IgD-negative memory B cell (primary cell): ENCODE measurements around the gene RTRAF. TPM values are rescaled to one million over a fixed set of nuclear protein-coding genes. Genes with fewer than 3 reads are reported as not detected.
A peak's percentile ranks its signal among the peaks of the same experiment; 100 is the strongest.

Experiments
- H3K27ac Mint-ChIP-seq, 3 donors: one replicate each; pipeline ENCODE4 v1.8.0; 2020 to 2022; ENCODE audit warnings: mild to moderate bottlenecking in 3 of 3, mixed read lengths in 3 of 3, moderate library complexity in 1 of 3
- H3K27me3 Mint-ChIP-seq: one replicate; pipeline ENCODE4 v1.8.0; 2021; ENCODE audit warnings: mixed read lengths
- H3K36me3 Mint-ChIP-seq: one replicate; pipeline ENCODE4 v1.8.0; 2020; ENCODE audit warnings: mild to moderate bottlenecking, mixed read lengths
- H3K4me1 Mint-ChIP-seq, 3 donors: one replicate each; pipeline ENCODE4 v1.8.0; 2020 to 2022; ENCODE audit warnings: mixed read lengths in 3 of 3, mild to moderate bottlenecking in 1 of 3
- H3K4me3 Mint-ChIP-seq, 4 donors: one replicate each; pipeline ENCODE4 v1.8.0; 2020 to 2022; ENCODE audit warnings: mild to moderate bottlenecking in 4 of 4, mixed read lengths in 4 of 4, moderate library complexity in 3 of 4
- H3K9me3 Mint-ChIP-seq, 3 donors: one replicate each; pipeline ENCODE4 v1.8.0; 2020 to 2021; ENCODE audit warnings: mixed read lengths in 3 of 3, mild to moderate bottlenecking in 1 of 3
- polyA plus RNA-seq: library from polyadenylated mRNA; unstranded; fragments of 300-500 nt; fragmentation: Illumina TruSeq; gene quantifications from one replicate; pipeline ENCODE4 v1.2.3, GENCODE V29; 2021

Gene RTRAF
- polyA plus RNA-seq, 1 donor from 2014 or later, result 191 TPM

DNA sequence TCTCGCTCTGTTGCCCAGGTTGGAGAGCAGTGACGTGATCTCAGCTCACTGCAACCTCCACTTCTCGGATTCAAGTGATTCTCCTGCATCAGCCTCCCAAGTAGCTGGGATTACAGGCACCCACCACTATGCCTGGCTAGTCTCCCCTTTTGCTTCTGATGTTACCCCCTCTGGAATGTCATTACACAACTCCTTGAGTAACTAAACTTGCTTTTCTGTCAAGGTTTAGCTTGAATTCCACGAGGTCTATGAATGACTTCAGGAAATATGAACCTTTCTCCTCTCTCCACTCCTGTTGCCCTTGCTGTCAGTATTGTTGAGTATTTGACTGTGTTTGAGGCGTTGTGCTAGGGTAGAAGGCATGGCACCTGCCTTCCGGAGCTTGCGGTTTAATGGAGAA is 16.8 kb upstream of the RTRAF start:
- Mint-ChIP-seq H3K4me3 (no peak overlapping the region), H3K36me3 (peaks cover 3% of the 10 kb centered on the region), H3K9me3 (no peaks in the 10 kb centered on the region), H3K27me3 (no peaks in the 10 kb centered on the region), H3K4me1 (peaks cover 0 to 2% (median 0%) of the 10 kb centered on the region in 3 donors), H3K27ac (no peak overlapping the region)

DNA sequence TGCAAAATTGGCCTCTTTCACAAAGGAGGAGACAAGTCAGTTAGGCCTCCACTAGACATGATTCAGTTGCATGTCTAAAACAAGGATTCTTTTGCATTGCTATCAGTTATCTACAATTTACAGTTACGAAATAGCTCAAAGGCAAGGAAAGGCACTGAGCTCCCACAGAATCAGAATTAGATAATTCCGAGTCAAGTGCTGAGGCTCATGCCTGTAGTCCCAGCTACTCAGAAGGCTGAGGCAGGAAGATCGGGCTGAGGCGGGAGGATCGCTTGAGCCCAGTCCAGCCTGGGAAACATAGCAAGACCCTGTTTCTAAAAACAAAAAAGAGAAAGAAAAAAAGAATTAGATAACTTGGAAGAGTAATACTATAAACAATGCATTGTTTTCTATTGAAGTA is 12.3 kb upstream of the RTRAF start:
- no peaks in the 10 kb centered on the region for H3K27me3 Mint-ChIP-seq
- H3K27ac Mint-ChIP-seq, result no peak overlapping the region
- H3K4me3 Mint-ChIP-seq, result no peak overlapping the region
- H3K4me1 Mint-ChIP-seq, result peaks cover 0 to 4% (median 2%) of the 10 kb centered on the region in 3 donors
- H3K36me3 Mint-ChIP-seq, result no peaks in the 10 kb centered on the region
- no peaks in the 10 kb centered on the region for H3K9me3 Mint-ChIP-seq

DNA sequence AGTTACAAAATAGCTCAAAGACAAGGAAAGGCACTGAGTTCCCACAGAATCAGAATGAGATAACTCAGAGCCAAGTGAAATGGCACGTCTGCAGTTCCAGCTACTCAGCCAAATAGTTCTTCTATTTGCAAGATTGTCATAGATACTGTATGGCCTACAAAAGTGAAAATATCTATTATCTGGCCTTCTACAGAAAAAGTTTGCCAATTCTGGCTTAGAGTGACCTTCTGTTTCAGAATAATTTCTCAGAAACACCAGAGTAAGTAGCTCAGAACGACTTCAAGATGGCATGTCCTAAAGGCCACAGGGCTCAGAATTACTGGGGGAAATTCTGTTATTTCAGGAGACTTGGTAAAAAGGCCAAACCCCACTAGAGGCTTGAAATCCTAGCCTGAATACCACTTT is 10.7 kb upstream of the RTRAF start:
- Mint-ChIP-seq H3K27ac (no peak overlapping the region), H3K4me1 (peaks cover 0 to 4% (median 2%) of the 10 kb centered on the region in 3 donors), H3K9me3 (no peaks in the 10 kb centered on the region)

GRCh38 chr14:51979088-51979709 is 10.1 kb upstream of the RTRAF start:
- H3K27ac Mint-ChIP-seq, result no peak overlapping the region
- no peak overlapping the region for H3K4me3 Mint-ChIP-seq
- H3K27me3 Mint-ChIP-seq, result no peaks in the 10 kb centered on the region
- H3K9me3 Mint-ChIP-seq, result no peaks in the 10 kb centered on the region
- peaks cover 0 to 4% (median 2%) of the 10 kb centered on the region in 3 donors for H3K4me1 Mint-ChIP-seq
- no peaks in the 10 kb centered on the region for H3K36me3 Mint-ChIP-seq

More for the DNA sequence above, 10.7 kb upstream of the RTRAF start:
- H3K36me3 Mint-ChIP-seq, result no peaks in the 10 kb centered on the region
- H3K27me3 Mint-ChIP-seq, result no peaks in the 10 kb centered on the region
- no peak overlapping the region for H3K4me3 Mint-ChIP-seq

DNA sequence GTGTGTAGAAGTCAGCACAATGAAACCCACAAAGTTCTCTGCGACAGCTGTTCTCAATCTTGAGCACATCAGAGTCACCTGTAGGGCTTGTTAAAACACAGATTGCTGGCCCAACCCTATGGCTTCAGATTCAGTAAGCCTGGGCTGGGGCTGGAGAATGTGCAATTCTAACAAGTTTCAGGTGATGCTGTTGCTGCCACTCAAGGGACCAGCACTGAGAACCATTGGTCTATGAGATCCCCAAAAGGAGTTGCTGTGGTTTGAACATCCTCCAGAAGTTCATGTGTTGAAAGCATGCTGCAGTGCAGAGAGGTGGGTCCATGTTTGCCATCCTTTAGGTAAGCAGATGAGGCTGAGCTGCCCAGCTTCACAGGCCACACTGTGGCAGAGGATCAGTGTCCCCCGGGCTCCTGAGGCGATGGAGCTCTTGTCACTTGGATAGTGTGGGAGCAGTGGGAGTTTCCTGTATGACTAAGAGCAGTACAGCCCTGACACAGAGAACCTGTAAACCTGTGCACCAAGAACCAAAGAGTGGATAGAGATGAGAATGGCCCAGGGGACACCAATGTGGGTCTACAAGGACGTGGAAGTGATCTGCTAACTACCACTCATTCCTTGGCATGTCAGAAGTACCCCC is 8.0 kb upstream of the RTRAF start:
- H3K4me3 Mint-ChIP-seq, result no peak overlapping the region
- no peaks in the 10 kb centered on the region for H3K36me3 Mint-ChIP-seq
- no peaks in the 10 kb centered on the region for H3K27me3 Mint-ChIP-seq
- no peaks in the 10 kb centered on the region for H3K9me3 Mint-ChIP-seq
- peaks cover 0 to 4% (median 2%) of the 10 kb centered on the region in 3 donors for H3K4me1 Mint-ChIP-seq
- no peak overlapping the region for H3K27ac Mint-ChIP-seq

DNA sequence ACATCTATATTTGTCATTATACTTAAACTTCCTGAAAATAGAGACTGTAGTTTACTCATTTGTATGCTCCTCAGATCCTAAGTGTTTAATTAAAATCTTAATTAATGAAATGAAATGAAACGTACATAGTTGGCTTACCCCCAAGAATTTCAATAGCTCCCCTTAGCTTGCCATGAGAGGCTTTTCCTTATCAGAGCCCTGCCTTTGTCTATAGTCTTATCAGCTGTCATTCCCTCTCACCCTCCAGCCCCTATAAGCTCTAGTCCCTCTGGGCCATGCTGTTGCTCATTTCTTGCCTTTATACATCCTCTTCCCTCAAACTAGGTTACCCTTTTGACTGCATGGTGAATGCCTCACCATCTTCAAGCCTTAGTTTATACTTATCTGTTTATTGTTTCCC is 1.1 kb upstream of the RTRAF start:
- no peaks in the 10 kb centered on the region for H3K27me3 Mint-ChIP-seq
- H3K4me1 Mint-ChIP-seq, result peaks cover 9 to 17% (median 10%) of the 10 kb centered on the region in 3 donors
- H3K4me3 Mint-ChIP-seq, result peak overlapping the region in 3 of 4 donors; percentile 87 to 97 (median 96)
- no peaks in the 10 kb centered on the region for H3K36me3 Mint-ChIP-seq
- peak overlapping the region in 2 of 3 donors; percentile 37 to 95 for H3K27ac Mint-ChIP-seq
- no peaks in the 10 kb centered on the region for H3K9me3 Mint-ChIP-seq

DNA sequence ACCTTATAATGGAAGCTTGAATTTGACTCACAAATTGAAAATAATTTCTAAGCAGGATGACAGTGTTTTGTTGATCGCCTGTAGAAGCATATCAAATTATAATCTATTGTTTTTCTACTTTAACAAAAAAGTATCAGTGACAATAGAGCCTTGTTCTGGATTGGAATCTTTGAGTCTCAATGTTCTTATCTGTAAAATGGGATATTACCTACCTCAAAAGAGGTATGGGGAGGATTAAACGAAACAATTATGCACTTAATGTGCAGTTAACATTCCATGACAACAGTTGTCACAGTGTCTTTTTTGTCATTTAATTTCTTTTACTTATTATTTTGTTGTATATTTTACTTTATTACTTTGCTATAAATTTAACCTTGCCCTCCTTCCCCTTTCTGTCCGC is 1.1 kb downstream of the RTRAF start:
- peak overlapping the region; percentile 37 to 98 (median 95) for H3K27ac Mint-ChIP-seq
- peaks cover 1% of the 10 kb centered on the region for H3K36me3 Mint-ChIP-seq
- peaks cover 17 to 26% (median 24%) of the 10 kb centered on the region in 3 donors for H3K4me1 Mint-ChIP-seq
- peak overlapping the region; percentile 87 to 97 (median 96) for H3K4me3 Mint-ChIP-seq
- no peaks in the 10 kb centered on the region for H3K9me3 Mint-ChIP-seq
- H3K27me3 Mint-ChIP-seq, result no peaks in the 10 kb centered on the region

GRCh38 chr14:51993285-51993920 is 4.1 kb downstream of the RTRAF start:
- Mint-ChIP-seq H3K27ac (peak overlapping the region in 2 of 3 donors; percentile 4 to 71), H3K36me3 (peaks cover 3% of the 10 kb centered on the region), H3K9me3 (no peaks in the 10 kb centered on the region), H3K27me3 (no peaks in the 10 kb centered on the region), H3K4me3 (peak overlapping the region in 3 of 4 donors; percentile 7 to 55 (median 46)), H3K4me1 (peaks cover 20 to 25% (median 24%) of the 10 kb centered on the region in 3 donors)

- Mint-ChIP-seq H3K27ac (no peak overlapping the region), H3K4me1 (peaks cover 12 to 15% (median 12%) of the 10 kb centered on the region in 3 donors), H3K4me3 (no peak overlapping the region), H3K27me3 (no peaks in the 10 kb centered on the region), H3K36me3 (peaks cover 5% of the 10 kb centered on the region), H3K9me3 (no peaks in the 10 kb centered on the region)
Observed at GRCh38 chr14:51996148-51996746, 6.9 kb downstream of the RTRAF start.

DNA sequence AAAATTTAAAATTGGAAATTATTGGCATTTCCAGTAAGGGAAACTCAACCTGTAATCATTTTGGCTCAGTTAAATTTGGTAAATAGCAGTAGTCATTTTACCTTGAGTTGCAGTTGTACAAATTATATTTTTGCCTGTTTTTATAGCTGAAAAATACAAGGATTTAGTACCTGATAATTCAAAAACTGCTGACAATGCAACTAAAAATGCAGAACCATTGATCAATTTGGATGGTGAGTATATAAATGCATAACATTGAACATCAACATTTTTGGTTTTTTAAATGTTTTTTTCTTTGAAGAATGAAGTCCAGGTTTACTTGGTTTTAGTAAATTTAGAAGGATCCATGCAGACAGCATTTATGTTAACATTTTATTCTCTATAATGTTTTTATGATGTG is 9.0 kb downstream of the RTRAF start:
- Mint-ChIP-seq H3K9me3 (no peaks in the 10 kb centered on the region), H3K4me1 (peaks cover 8 to 12% (median 10%) of the 10 kb centered on the region in 3 donors), H3K36me3 (peaks cover 9% of the 10 kb centered on the region), H3K27ac (no peak overlapping the region), H3K27me3 (no peaks in the 10 kb centered on the region), H3K4me3 (no peak overlapping the region)

DNA sequence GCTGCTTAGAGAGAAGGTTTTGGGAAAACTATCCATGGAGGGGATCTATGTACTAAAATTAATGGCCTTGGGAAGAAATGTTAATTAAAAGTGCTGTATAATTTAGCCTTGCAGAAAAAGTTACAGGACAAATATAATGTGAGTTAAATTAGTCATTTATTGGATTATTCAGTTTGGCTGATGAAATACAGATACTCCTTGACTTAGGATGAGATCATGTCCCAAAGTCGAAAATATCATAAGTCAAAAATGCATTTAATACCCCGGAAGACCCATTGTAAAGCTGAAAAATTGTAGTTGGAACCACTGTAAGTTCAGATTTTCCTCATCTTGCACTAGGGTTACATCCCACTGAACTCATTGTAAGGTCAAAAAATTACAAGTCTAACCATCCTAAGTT is 9.7 kb downstream of the RTRAF start:
- H3K4me3 Mint-ChIP-seq, result no peak overlapping the region
- H3K27ac Mint-ChIP-seq, result no peak overlapping the region
- H3K36me3 Mint-ChIP-seq, result peaks cover 8% of the 10 kb centered on the region
- no peaks in the 10 kb centered on the region for H3K9me3 Mint-ChIP-seq
- H3K4me1 Mint-ChIP-seq, result peaks cover 4 to 6% (median 6%) of the 10 kb centered on the region in 3 donors
- no peaks in the 10 kb centered on the region for H3K27me3 Mint-ChIP-seq

GRCh38 chr14:52000019-52000582 is 10.8 kb downstream of the RTRAF start:
- H3K4me1 Mint-ChIP-seq, result peaks cover 0 to 6% (median 2%) of the 10 kb centered on the region in 3 donors
- no peaks in the 10 kb centered on the region for H3K27me3 Mint-ChIP-seq
- H3K9me3 Mint-ChIP-seq, result no peaks in the 10 kb centered on the region
- no peak overlapping the region for H3K4me3 Mint-ChIP-seq
- peaks cover 8% of the 10 kb centered on the region for H3K36me3 Mint-ChIP-seq
- no peak overlapping the region for H3K27ac Mint-ChIP-seq

- Mint-ChIP-seq H3K27me3 (no peaks in the 10 kb centered on the region), H3K9me3 (no peaks in the 10 kb centered on the region), H3K27ac (no peak overlapping the region), H3K4me1 (peaks cover 0 to 5% (median 0%) of the 10 kb centered on the region in 3 donors), H3K36me3 (peaks cover 8% of the 10 kb centered on the region), H3K4me3 (no peak overlapping the region)
Observed at GRCh38 chr14:52000696-52001095, 11.3 kb downstream of the RTRAF start.

GRCh38 chr14:52002542-52002941 is 13.2 kb downstream of the RTRAF start:
- no peaks in the 10 kb centered on the region for H3K9me3 Mint-ChIP-seq
- no peaks in the 10 kb centered on the region for H3K27me3 Mint-ChIP-seq
- H3K27ac Mint-ChIP-seq, result no peak overlapping the region
- peak overlapping the region in 1 of 4 donors; percentile 65 for H3K4me3 Mint-ChIP-seq
- H3K36me3 Mint-ChIP-seq, result peaks cover 7% of the 10 kb centered on the region
- peaks cover 0 to 1% (median 0%) of the 10 kb centered on the region in 3 donors for H3K4me1 Mint-ChIP-seq

DNA sequence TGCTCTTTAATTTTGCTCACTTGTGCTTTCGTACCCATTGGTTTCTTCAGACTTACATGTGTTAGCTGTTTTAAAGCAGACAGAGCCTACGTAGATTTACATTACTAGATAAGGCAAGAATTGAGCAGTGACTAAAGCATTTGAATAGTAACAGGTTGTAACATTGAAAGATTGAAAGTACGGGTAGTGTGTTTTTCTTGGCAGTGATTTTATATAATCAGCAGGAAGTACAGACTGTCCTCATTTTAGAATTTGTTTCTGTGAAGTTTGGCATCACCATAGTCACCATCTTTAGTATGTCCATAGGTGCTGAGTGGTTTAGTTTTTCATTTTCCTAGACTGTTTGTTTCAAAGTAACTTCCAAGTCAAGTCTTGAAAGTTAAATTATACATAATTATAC is 14.0 kb downstream of the RTRAF start:
- Mint-ChIP-seq H3K27ac (no peak overlapping the region), H3K9me3 (no peaks in the 10 kb centered on the region), H3K36me3 (peaks cover 7% of the 10 kb centered on the region), H3K27me3 (no peaks in the 10 kb centered on the region), H3K4me3 (no peak overlapping the region), H3K4me1 (peaks cover 0 to 1% (median 0%) of the 10 kb centered on the region in 3 donors)
